ENCODE results near the gene CFAP54.

Gene CFAP54

GRCh38 chr12:96489392-96490056 lies at the start of gene CFAP54:
Gene CFAP54 (plus strand): TSS chr12:96489577. CDS start chr12:96489610, 33 bp downstream.
- TF ChIP-seq CTCF (conservative IDR thresholded peaks at IDR 0.05; ENCODE audit: control insufficient read depth, insufficient read depth, low read depth, low read length), result peak; percentile 76
- peak; percentile 93 for DNase-seq (ENCODE audit: low read depth)
- H3K4me3 ChIP-seq (ENCODE audit: control insufficient read depth, low read depth, low read length), result peak within 1 kb of the TSS; percentile 85

GRCh38 chr12:96441816-96442215 lies 47.6 kb upstream of the CFAP54 start:
- no peak for DNase-seq (ENCODE audit: low read depth)
- no peak overlapping the region for H3K4me3 ChIP-seq (ENCODE audit: control insufficient read depth, low read depth, low read length)
- TF ChIP-seq CTCF (conservative IDR thresholded peaks at IDR 0.05; ENCODE audit: control insufficient read depth, insufficient read depth, low read depth, low read length), result no peak

GRCh38 chr12:96442906-96443305 lies 46.5 kb upstream of the CFAP54 start:
- TF ChIP-seq CTCF (conservative IDR thresholded peaks at IDR 0.05; ENCODE audit: control insufficient read depth, insufficient read depth, low read depth, low read length), result no peak
- H3K4me3 ChIP-seq (ENCODE audit: control insufficient read depth, low read depth, low read length), result no peak overlapping the region
- DNase-seq (ENCODE audit: low read depth), result no peak

GRCh38 chr12:96444399-96444798 lies 45.0 kb upstream of the CFAP54 start:
- no peak for TF ChIP-seq CTCF (conservative IDR thresholded peaks at IDR 0.05; ENCODE audit: control insufficient read depth, insufficient read depth, low read depth, low read length)
- H3K4me3 ChIP-seq (ENCODE audit: control insufficient read depth, low read depth, low read length), result no peak overlapping the region
- DNase-seq (ENCODE audit: low read depth), result no peak

- no peak for TF ChIP-seq CTCF (conservative IDR thresholded peaks at IDR 0.05; ENCODE audit: control insufficient read depth, insufficient read depth, low read depth, low read length)
- DNase-seq (ENCODE audit: low read depth), result peak; percentile 90
- H3K4me3 ChIP-seq (ENCODE audit: control insufficient read depth, low read depth, low read length), result no peak overlapping the region
These were observed 43.4 kb upstream of the CFAP54 start for GRCh38 chr12:96445691-96446583.

- TF ChIP-seq CTCF (conservative IDR thresholded peaks at IDR 0.05; ENCODE audit: control insufficient read depth, insufficient read depth, low read depth, low read length), result no peak
- DNase-seq (ENCODE audit: low read depth), result no peak
- no peak overlapping the region for H3K4me3 ChIP-seq (ENCODE audit: control insufficient read depth, low read depth, low read length)
These were observed 42.1 kb upstream of the CFAP54 start for GRCh38 chr12:96447256-96447655.

Measured in fibroblast of mammary gland (primary cell).